HEK293T (cell line): ENCODE data around the gene SLC38A1.

Experiments used
- BHLHE40 ChIP-seq: fragments of 450-650 bp; IDR thresholded peaks from 2 replicates; pipeline ENCODE4 v1.6.1; 2016; ENCODE audit warnings: mild to moderate bottlenecking, moderate library complexity, borderline replicate concordance
- ELF4 ChIP-seq: fragments of 450-650 bp; IDR thresholded peaks from 2 replicates; pipeline ENCODE4 v1.6.1; 2017; ENCODE audit warnings: antibody characterized with exemption
- FOXA1 ChIP-seq: fragments of 450-650 bp; IDR thresholded peaks from 2 replicates; pipeline ENCODE4 v1.6.1; 2016; ENCODE audit warnings: mild to moderate bottlenecking
- LEF1 ChIP-seq: fragments of 450-650 bp; IDR thresholded peaks from 2 replicates; pipeline ENCODE4 v1.6.1; 2017; ENCODE audit warnings: mild to moderate bottlenecking, borderline replicate concordance
- NFRKB ChIP-seq: fragments of 450-650 bp; IDR thresholded peaks from 2 replicates; pipeline ENCODE4 v1.6.1; 2016; ENCODE audit warnings: mild to moderate bottlenecking, moderate library complexity
- SP1 ChIP-seq: fragments of 450-650 bp; IDR thresholded peaks from 2 replicates; pipeline ENCODE4 v1.6.1; 2017
- SUZ12 ChIP-seq: fragments of 450-650 bp; IDR thresholded peaks from 2 replicates; pipeline ENCODE4 v1.6.1; 2016; ENCODE audit warnings: mild to moderate bottlenecking
- TARDBP ChIP-seq: fragments of 450-650 bp; IDR thresholded peaks from 2 replicates; pipeline ENCODE4 v1.6.1; 2016
- ZNF384 ChIP-seq: fragments of 450-650 bp; IDR thresholded peaks from 2 replicates; pipeline ENCODE4 v1.6.1; 2016
- TF ChIP-seq, protein P1 (sequence below): fragments of 450-650 bp; IDR thresholded peaks from 2 replicates; pipeline ENCODE4 v1.6.1; 2016

DNA sequence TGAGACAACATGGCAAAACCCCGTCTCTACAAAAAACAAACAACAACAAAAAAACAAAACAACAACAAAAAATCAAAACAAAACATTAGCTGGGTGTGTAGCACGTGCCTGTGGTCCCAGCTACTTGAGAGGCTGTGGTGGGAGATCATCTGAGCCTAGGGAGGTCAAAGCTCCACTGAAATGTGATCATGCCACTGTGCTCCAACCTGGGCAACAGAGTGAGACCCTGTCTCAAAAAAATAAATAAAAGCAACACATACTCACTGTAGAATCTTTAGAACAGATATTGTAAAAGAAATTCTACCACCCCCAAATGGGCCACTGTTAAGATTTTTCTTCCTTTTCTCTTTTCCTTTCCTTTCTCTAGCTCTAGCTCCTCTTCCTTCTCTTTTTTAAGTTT, 26.3 kb downstream of the SLC38A1 start:
- TF ChIP-seq NFRKB = no peak
- no peak for TF ChIP-seq FOXA1
- TF ChIP-seq ZNF384 = no peak
- no peak for TF ChIP-seq SP1
- no peak for TF ChIP-seq LEF1
- no peak for TF ChIP-seq SUZ12
- no peak for TF ChIP-seq BHLHE40
- TF ChIP-seq TARDBP = no peak
- TF ChIP-seq, protein P1, sequence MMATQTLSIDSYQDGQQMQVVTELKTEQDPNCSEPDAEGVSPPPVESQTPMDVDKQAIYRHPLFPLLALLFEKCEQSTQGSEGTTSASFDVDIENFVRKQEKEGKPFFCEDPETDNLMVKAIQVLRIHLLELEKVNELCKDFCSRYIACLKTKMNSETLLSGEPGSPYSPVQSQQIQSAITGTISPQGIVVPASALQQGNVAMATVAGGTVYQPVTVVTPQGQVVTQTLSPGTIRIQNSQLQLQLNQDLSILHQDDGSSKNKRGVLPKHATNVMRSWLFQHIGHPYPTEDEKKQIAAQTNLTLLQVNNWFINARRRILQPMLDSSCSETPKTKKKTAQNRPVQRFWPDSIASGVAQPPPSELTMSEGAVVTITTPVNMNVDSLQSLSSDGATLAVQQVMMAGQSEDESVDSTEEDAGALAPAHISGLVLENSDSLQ = no peak
- TF ChIP-seq ELF4 = no peak
